ENCODE measurements around the gene IFT81.

GRCh38 chr12:110075880-110076279, 48.3 kb upstream of the IFT81 start:
- TF ChIP-seq CTCF (IDR thresholded peaks at IDR 0.05) (no peak), POLR2AphosphoS5 (IDR thresholded peaks at IDR 0.05; ENCODE audit: low read depth, low read length) (no peak)

All from Panc1 (cell line).